ENCODE results near the gene NLRP6. TPM values are rescaled to one million over a fixed set of nuclear protein-coding genes. Genes with fewer than 3 reads are reported as not detected.
"Not testable (repeated sequence)": the region's sequence is repeated elsewhere in the genome, so short reads cannot be mapped to it uniquely, and the experiment has no call there.

NLRP6 gene
- not detected in 2 replicates for total RNA-seq (2014; rRNA removed; shearing (Covaris generic); ENCODE audit: low replicate concordance)

- Histone ChIP-seq H3K27me3 (peaks cover 33% of the 10 kb centered on the region), H3K9me3 (peaks cover 5% of the 10 kb centered on the region; the same call in 1 of the 2 replicates), H3K4me3 (no peak within 1 kb of the TSS), H3K36me3 (no peaks in the 10 kb centered on the region)
- no peak for DNase-seq
Observed at GRCh38 chr11:278001-278951, at the start of gene NLRP6. Gene NLRP6 (plus strand): TSS chr11:278407. CDS start chr11:278570, 163 bp downstream.

- no peaks in the 10 kb centered on the region for H3K9me3 ChIP-seq
- H3K36me3 ChIP-seq: no peaks in the 10 kb centered on the region
- H3K27me3 ChIP-seq: no peaks in the 10 kb centered on the region
- no peak overlapping the region for H3K4me3 ChIP-seq
- DNase-seq: no peak
Observed at GRCh38 chr11:230431-230830, 47.8 kb upstream of the NLRP6 start.

- H3K36me3 ChIP-seq: peaks cover 10% of the 10 kb centered on the region; the same call in 1 of the 2 replicates
- no peaks in the 10 kb centered on the region for H3K27me3 ChIP-seq
- no peaks in the 10 kb centered on the region for H3K9me3 ChIP-seq
- DNase-seq: no peak
- no peak overlapping the region for H3K4me3 ChIP-seq
Observed at GRCh38 chr11:232783-233565, 45.2 kb upstream of the NLRP6 start.

GRCh38 chr11:235180-235579 is 43.0 kb upstream of the NLRP6 start:
- no peaks in the 10 kb centered on the region for H3K27me3 ChIP-seq
- H3K36me3 ChIP-seq: peaks cover 26% of the 10 kb centered on the region
- no peaks in the 10 kb centered on the region for H3K9me3 ChIP-seq

GRCh38 chr11:235609-235996 is 42.6 kb upstream of the NLRP6 start:
- peak overlapping the region; percentile 97 for H3K4me3 ChIP-seq
- no peak for DNase-seq
- H3K27me3 ChIP-seq: no peaks in the 10 kb centered on the region
- no peaks in the 10 kb centered on the region for H3K9me3 ChIP-seq
- H3K36me3 ChIP-seq: peaks cover 30% of the 10 kb centered on the region

More at GRCh38 chr11:235180-235579, 43.0 kb upstream of the NLRP6 start:
- peak overlapping the region; percentile 97 for H3K4me3 ChIP-seq
- no peak for DNase-seq

GRCh38 chr11:235997-236773 is 42.0 kb upstream of the NLRP6 start, which contains the start of gene SIRT3:
Gene SIRT3 (minus strand): TSS chr11:236342. CDS start chr11:236328, 14 bp downstream.
- Histone ChIP-seq H3K4me3 (peak within 1 kb of the TSS; percentile 97), H3K36me3 (peaks cover 36% of the 10 kb centered on the region), H3K9me3 (no peaks in the 10 kb centered on the region), H3K27me3 (no peaks in the 10 kb centered on the region)
- peak; percentile 80 for DNase-seq

- H3K4me3 ChIP-seq: peak within 1 kb of the TSS; percentile 97
- no peaks in the 10 kb centered on the region for H3K27me3 ChIP-seq
- no peaks in the 10 kb centered on the region for H3K9me3 ChIP-seq
- peaks cover 45% of the 10 kb centered on the region for H3K36me3 ChIP-seq
- peak; percentile 91 for DNase-seq
Observed at GRCh38 chr11:236774-237767, 41.1 kb upstream of the NLRP6 start, which contains the start of gene PSMD13. Gene PSMD13 (plus strand): TSS chr11:236976. CDS start chr11:237050, 74 bp downstream.

GRCh38 chr11:238346-238745 is 39.9 kb upstream of the NLRP6 start:
- H3K27me3 ChIP-seq, H3K9me3 ChIP-seq, DNase-seq: not testable (repeated sequence)
- H3K36me3 ChIP-seq: peaks cover 58% of the 10 kb centered on the region
- peak overlapping the region; percentile 97 for H3K4me3 ChIP-seq

GRCh38 chr11:240315-240714 is 37.9 kb upstream of the NLRP6 start:
- no peaks in the 10 kb centered on the region for H3K27me3 ChIP-seq
- peaks cover 76% of the 10 kb centered on the region for H3K36me3 ChIP-seq
- no peak overlapping the region for H3K4me3 ChIP-seq
- DNase-seq: no peak
- H3K9me3 ChIP-seq: no peaks in the 10 kb centered on the region

- DNase-seq: no peak
- H3K9me3 ChIP-seq: no peaks in the 10 kb centered on the region
- H3K4me3 ChIP-seq: no peak overlapping the region
- H3K36me3 ChIP-seq: peaks cover 88% of the 10 kb centered on the region
- H3K27me3 ChIP-seq: no peaks in the 10 kb centered on the region
Observed at GRCh38 chr11:241634-242033, 36.6 kb upstream of the NLRP6 start.

GRCh38 chr11:244376-244775 is 33.8 kb upstream of the NLRP6 start:
- H3K4me3 ChIP-seq: no peak overlapping the region
- no peak for DNase-seq
- peaks cover 94% of the 10 kb centered on the region for H3K36me3 ChIP-seq
- H3K27me3 ChIP-seq: no peaks in the 10 kb centered on the region
- no peaks in the 10 kb centered on the region for H3K9me3 ChIP-seq

- Histone ChIP-seq H3K36me3 (peaks cover 74% of the 10 kb centered on the region), H3K9me3 (no peaks in the 10 kb centered on the region), H3K4me3 (no peak overlapping the region), H3K27me3 (no peaks in the 10 kb centered on the region)
- no peak for DNase-seq
Observed at GRCh38 chr11:249062-249461, 29.1 kb upstream of the NLRP6 start.

GRCh38 chr11:250274-250673 is 27.9 kb upstream of the NLRP6 start:
- H3K27me3 ChIP-seq: no peaks in the 10 kb centered on the region
- H3K36me3 ChIP-seq: peaks cover 63% of the 10 kb centered on the region
- no peak overlapping the region for H3K4me3 ChIP-seq
- DNase-seq: no peak
- no peaks in the 10 kb centered on the region for H3K9me3 ChIP-seq

- Histone ChIP-seq H3K4me3 (no peak overlapping the region), H3K36me3 (peaks cover 59% of the 10 kb centered on the region), H3K27me3 (no peaks in the 10 kb centered on the region), H3K9me3 (no peaks in the 10 kb centered on the region)
- peak; percentile 35 for DNase-seq
Observed at GRCh38 chr11:250740-251299, 27.4 kb upstream of the NLRP6 start.

- Histone ChIP-seq H3K9me3 (no peaks in the 10 kb centered on the region), H3K27me3 (no peaks in the 10 kb centered on the region), H3K36me3 (peaks cover 52% of the 10 kb centered on the region), H3K4me3 (no peak overlapping the region)
- DNase-seq: no peak
Observed at GRCh38 chr11:251550-251949, 26.7 kb upstream of the NLRP6 start.

All from MG63 (cell line).